Measurements from ENCODE around the gene ASAH2B. TPM values are rescaled to one million over a fixed set of nuclear protein-coding genes. Genes with fewer than 3 reads are reported as not detected.

Gene ASAH2B
- total RNA-seq, 1 experiment from 2014 or later: 9.4 TPM

- no peaks in the 10 kb centered on the region for H3K27me3 Mint-ChIP-seq (ENCODE audit: insufficient read depth, unreplicated experiment)
- H3K36me3 Mint-ChIP-seq (ENCODE audit: insufficient read depth, unreplicated experiment): no peaks in the 10 kb centered on the region
- no peaks in the 10 kb centered on the region for H3K27me3 ChIP-seq (replicated peaks; ENCODE audit: control insufficient read depth, insufficient read depth, low read length)
- DNase-seq: no peak
- H3K4me1 ChIP-seq: no peaks in the 10 kb centered on the region
- H3K36me3 ChIP-seq (ENCODE audit: control insufficient read depth, insufficient read depth, low read length): no peaks in the 10 kb centered on the region
- no peaks in the 10 kb centered on the region for H3K4me1 Mint-ChIP-seq (ENCODE audit: low read depth, unreplicated experiment)
- ChIA-PET CTCF (no interaction called here), POLR2A (no interaction called here)
- TF ChIP-seq CTCF (IDR thresholded peaks at IDR 0.05; ENCODE audit: insufficient read depth in 1 of 2, low read depth in 1 of 2, low read length in 1 of 2, severe bottlenecking in 1 of 2, unreplicated experiment in 1 of 2): no peak
- no peak overlapping the region for H3K27ac Mint-ChIP-seq (ENCODE audit: unreplicated experiment)
- BruUV-seq (replicated peaks): no TSS peak
- peaks cover 11% of the 10 kb centered on the region for H3K9me3 Mint-ChIP-seq (ENCODE audit: unreplicated experiment)
- intact Hi-C loops (cut with micrococcal nuclease; ENCODE audit: unreplicated experiment): no loop called here
- H3K4me3 ChIP-seq (ENCODE audit: low read depth, low read length): no peak overlapping the region
- H3K9me3 ChIP-seq: no peaks in the 10 kb centered on the region
- no peak overlapping the region for H3K4me3 Mint-ChIP-seq (ENCODE audit: unreplicated experiment)
Observed at GRCh38 chr10:50798297-50798696, 58.6 kb downstream of the ASAH2B start.

- DNase-seq: no peak
- Mint-ChIP-seq H3K9me3 (ENCODE audit: unreplicated experiment) (peaks cover 11% of the 10 kb centered on the region), H3K4me1 (ENCODE audit: low read depth, unreplicated experiment) (no peaks in the 10 kb centered on the region), H3K27ac (ENCODE audit: unreplicated experiment) (no peak overlapping the region), H3K27me3 (ENCODE audit: insufficient read depth, unreplicated experiment) (no peaks in the 10 kb centered on the region), H3K36me3 (ENCODE audit: insufficient read depth, unreplicated experiment) (no peaks in the 10 kb centered on the region), H3K4me3 (ENCODE audit: unreplicated experiment) (no peak overlapping the region)
- ChIA-PET POLR2A (no interaction called here), CTCF (no interaction called here)
- Histone ChIP-seq H3K4me1 (no peaks in the 10 kb centered on the region), H3K27me3 (replicated peaks; ENCODE audit: control insufficient read depth, insufficient read depth, low read length) (no peaks in the 10 kb centered on the region), H3K9me3 (no peaks in the 10 kb centered on the region), H3K36me3 (ENCODE audit: control insufficient read depth, insufficient read depth, low read length) (no peaks in the 10 kb centered on the region), H3K4me3 (ENCODE audit: low read depth, low read length) (no peak overlapping the region)
- no peak for TF ChIP-seq CTCF (IDR thresholded peaks at IDR 0.05; ENCODE audit: insufficient read depth in 1 of 2, low read depth in 1 of 2, low read length in 1 of 2, severe bottlenecking in 1 of 2, unreplicated experiment in 1 of 2)
- BruUV-seq (replicated peaks): no TSS peak
- intact Hi-C loops (cut with micrococcal nuclease; ENCODE audit: unreplicated experiment): no loop called here
Observed at GRCh38 chr10:50799595-50799994, 59.9 kb downstream of the ASAH2B start.

GRCh38 chr10:50805981-50806622 is 66.4 kb downstream of the ASAH2B start:
- Mint-ChIP-seq H3K4me1 (ENCODE audit: low read depth, unreplicated experiment) (peaks cover 11% of the 10 kb centered on the region), H3K27ac (ENCODE audit: unreplicated experiment) (no peak overlapping the region), H3K9me3 (ENCODE audit: unreplicated experiment) (no peaks in the 10 kb centered on the region), H3K27me3 (ENCODE audit: insufficient read depth, unreplicated experiment) (no peaks in the 10 kb centered on the region), H3K36me3 (ENCODE audit: insufficient read depth, unreplicated experiment) (no peaks in the 10 kb centered on the region), H3K4me3 (ENCODE audit: unreplicated experiment) (no peak overlapping the region)
- POLR2A ChIA-PET: no interaction called here
- H3K4me1 ChIP-seq: peaks cover 8% of the 10 kb centered on the region
- no peaks in the 10 kb centered on the region for H3K9me3 ChIP-seq
- TF ChIP-seq CTCF (IDR thresholded peaks at IDR 0.05; ENCODE audit: insufficient read depth in 1 of 2, low read depth in 1 of 2, low read length in 1 of 2, severe bottlenecking in 1 of 2, unreplicated experiment in 1 of 2): no peak
- DNase-seq: no peak
- intact Hi-C loops (cut with micrococcal nuclease; ENCODE audit: unreplicated experiment): no loop called here
- CTCF ChIA-PET: no interaction called here
- H3K27me3 ChIP-seq (replicated peaks; ENCODE audit: control insufficient read depth, insufficient read depth, low read length): no peaks in the 10 kb centered on the region
- no peak overlapping the region for H3K4me3 ChIP-seq (ENCODE audit: low read depth, low read length)
- BruUV-seq (replicated peaks): no TSS peak
- H3K36me3 ChIP-seq (ENCODE audit: control insufficient read depth, insufficient read depth, low read length): peaks cover 2% of the 10 kb centered on the region; the same call in 1 of the 2 replicates
